ENCODE results near the gene CSAG3. TPM values are rescaled to one million over a fixed set of nuclear protein-coding genes. Genes with fewer than 3 reads are reported as not detected.
"Not testable (repeated sequence)": the region's sequence is repeated elsewhere in the genome, so short reads cannot be mapped to it uniquely, and the experiment has no call there.

Gene CSAG3
- polyA plus RNA-seq, 1 donor (not counting 4 experiments of a cell fraction or from before 2014, with no cell fraction given), result not detected

- H3K4me1 ChIP-seq (ENCODE audit: control insufficient read depth, extremely low read depth, insufficient read depth, low read length), result no peaks in the 10 kb centered on the region
- TF ChIP-seq EZH2 (IDR thresholded peaks at IDR 0.05; ENCODE audit: low read length) (no peak), CTCF (optimal IDR thresholded peaks at IDR 0.05 in 1 of 3, IDR thresholded peaks at IDR 0.05 in 1 of 3, conservative IDR thresholded peaks at IDR 0.05 in 1 of 3; ENCODE audit: extremely low read depth in 1 of 3, insufficient read depth in 2 of 3, low read length in 3 of 3) (no peak)
- dilution Hi-C loops (cut with MboI; ENCODE audit: extremely low pct_ligation_motif_present, low sequenced_read_pairs), result no loop called here
- H2AFZ ChIP-seq (ENCODE audit: control insufficient read depth, low read length), result no peak overlapping the region
- no peak overlapping the region for H3K9ac ChIP-seq (ENCODE audit: control insufficient read depth, extremely low read depth, insufficient read depth, low read length)
- H3K27ac ChIP-seq (ENCODE audit: control insufficient read depth, insufficient read depth, low read length), result no peak overlapping the region
- H3K27me3 ChIP-seq (ENCODE audit: control insufficient read depth, extremely low read depth, insufficient read depth, low read length), result no peaks in the 10 kb centered on the region
- H3K9me3 ChIP-seq (ENCODE audit: control insufficient read depth, low read depth, low read length), result no peaks in the 10 kb centered on the region
- FAIRE-seq (no peak), DNase-seq (ENCODE audit: low read depth, low spot score) (no peak)
- no peak overlapping the region for H3K4me3 ChIP-seq (ENCODE audit: control insufficient read depth in 2 of 3, extremely low read depth in 1 of 3, insufficient read depth in 2 of 3, low read depth in 1 of 3, low read length in 3 of 3)
- no peaks in the 10 kb centered on the region for H3K36me3 ChIP-seq (ENCODE audit: control insufficient read depth in 2 of 2, extremely low read depth in 1 of 2, insufficient read depth in 2 of 2, low read length in 2 of 2)
- H4K20me1 ChIP-seq (ENCODE audit: control insufficient read depth, extremely low read depth, insufficient read depth, low read length), result no peaks in the 10 kb centered on the region
- H3K4me2 ChIP-seq (ENCODE audit: control insufficient read depth, extremely low read depth, insufficient read depth, low read depth, low read length), result no peak overlapping the region
- no peaks in the 10 kb centered on the region for H3K9me1 ChIP-seq (ENCODE audit: control insufficient read depth, extremely low read depth, insufficient read depth, low read length)
- no peaks in the 10 kb centered on the region for H3K79me2 ChIP-seq (ENCODE audit: control insufficient read depth, insufficient read depth, low read length)
These were observed 33.6 kb upstream of the CSAG3 start for GRCh38 chrX:152725409-152725808.

GRCh38 chrX:152733261-152733975 is 25.6 kb upstream of the CSAG3 start, which contains the start of the genes CSAG1 and MAGEA12:
Gene CSAG1, minus strand, starts transcription at chrX:152733721. Its CDS starts 1,261 bp downstream, at chrX:152732460.
Gene MAGEA12, plus strand, starts transcription at chrX:152733757. Its CDS starts 2,405 bp downstream, at chrX:152736162.
- H2AFZ ChIP-seq (ENCODE audit: control insufficient read depth, low read length), result no peak within 1 kb of the TSS
- H3K9me3 ChIP-seq (ENCODE audit: control insufficient read depth, low read depth, low read length), result no peaks in the 10 kb centered on the region
- no peak within 1 kb of the TSS for H3K9ac ChIP-seq (ENCODE audit: control insufficient read depth, extremely low read depth, insufficient read depth, low read length)
- H3K4me1 ChIP-seq (ENCODE audit: control insufficient read depth, extremely low read depth, insufficient read depth, low read length), result no peaks in the 10 kb centered on the region
- H3K36me3 ChIP-seq (ENCODE audit: control insufficient read depth in 2 of 2, extremely low read depth in 1 of 2, insufficient read depth in 2 of 2, low read length in 2 of 2), result no peaks in the 10 kb centered on the region
- no peak within 1 kb of the TSS for H3K4me3 ChIP-seq (ENCODE audit: control insufficient read depth in 2 of 3, extremely low read depth in 1 of 3, insufficient read depth in 2 of 3, low read depth in 1 of 3, low read length in 3 of 3)
- H3K27me3 ChIP-seq (ENCODE audit: control insufficient read depth, extremely low read depth, insufficient read depth, low read length), result no peaks in the 10 kb centered on the region
- no peak for TF ChIP-seq CTCF (optimal IDR thresholded peaks at IDR 0.05 in 1 of 3, IDR thresholded peaks at IDR 0.05 in 1 of 3, conservative IDR thresholded peaks at IDR 0.05 in 1 of 3; ENCODE audit: extremely low read depth in 1 of 3, insufficient read depth in 2 of 3, low read length in 3 of 3)
- no peak for TF ChIP-seq EZH2 (IDR thresholded peaks at IDR 0.05; ENCODE audit: low read length)
- FAIRE-seq, result no peak
- no peak for DNase-seq (ENCODE audit: low read depth, low spot score)
- no peaks in the 10 kb centered on the region for H4K20me1 ChIP-seq (ENCODE audit: control insufficient read depth, extremely low read depth, insufficient read depth, low read length)
- dilution Hi-C loops (cut with MboI; ENCODE audit: extremely low pct_ligation_motif_present, low sequenced_read_pairs), result no loop called here
- H3K27ac ChIP-seq (ENCODE audit: control insufficient read depth, insufficient read depth, low read length), result no peak within 1 kb of the TSS
- no peaks in the 10 kb centered on the region for H3K9me1 ChIP-seq (ENCODE audit: control insufficient read depth, extremely low read depth, insufficient read depth, low read length)
- no peak within 1 kb of the TSS for H3K4me2 ChIP-seq (ENCODE audit: control insufficient read depth, extremely low read depth, insufficient read depth, low read depth, low read length)
- no peaks in the 10 kb centered on the region for H3K79me2 ChIP-seq (ENCODE audit: control insufficient read depth, insufficient read depth, low read length)

GRCh38 chrX:152734143-152734858 is 24.7 kb upstream of the CSAG3 start:
- H2AFZ ChIP-seq (ENCODE audit: control insufficient read depth, low read length), result not testable (repeated sequence)

More at GRCh38 chrX:152734143-152734858, 24.7 kb upstream of the CSAG3 start:
- H3K79me2 ChIP-seq (ENCODE audit: control insufficient read depth, insufficient read depth, low read length); H3K4me2 ChIP-seq (ENCODE audit: control insufficient read depth, extremely low read depth, insufficient read depth, low read depth, low read length); H3K9ac ChIP-seq (ENCODE audit: control insufficient read depth, extremely low read depth, insufficient read depth, low read length); FAIRE-seq; dilution Hi-C loops (cut with MboI; ENCODE audit: extremely low pct_ligation_motif_present, low sequenced_read_pairs); H3K9me1 ChIP-seq (ENCODE audit: control insufficient read depth, extremely low read depth, insufficient read depth, low read length); H3K27ac ChIP-seq (ENCODE audit: control insufficient read depth, insufficient read depth, low read length); H3K36me3 ChIP-seq (ENCODE audit: control insufficient read depth in 2 of 2, extremely low read depth in 1 of 2, insufficient read depth in 2 of 2, low read length in 2 of 2); DNase-seq (ENCODE audit: low read depth, low spot score); H4K20me1 ChIP-seq (ENCODE audit: control insufficient read depth, extremely low read depth, insufficient read depth, low read length); H3K9me3 ChIP-seq (ENCODE audit: control insufficient read depth, low read depth, low read length); H3K27me3 ChIP-seq (ENCODE audit: control insufficient read depth, extremely low read depth, insufficient read depth, low read length); H3K4me1 ChIP-seq (ENCODE audit: control insufficient read depth, extremely low read depth, insufficient read depth, low read length); H3K4me3 ChIP-seq (ENCODE audit: control insufficient read depth in 2 of 3, extremely low read depth in 1 of 3, insufficient read depth in 2 of 3, low read depth in 1 of 3, low read length in 3 of 3): not testable (repeated sequence)

Data from keratinocyte (primary cell).